Measurements from ENCODE around the gene FARS2. TPM values are rescaled to one million over a fixed set of nuclear protein-coding genes. Genes with fewer than 3 reads are reported as not detected.

The FARS2 gene
- total and polyA plus RNA-seq, 2 donors (not counting 1 experiment from before 2014, with no cell fraction given) = 33.0 to 35.5 TPM

DNA sequence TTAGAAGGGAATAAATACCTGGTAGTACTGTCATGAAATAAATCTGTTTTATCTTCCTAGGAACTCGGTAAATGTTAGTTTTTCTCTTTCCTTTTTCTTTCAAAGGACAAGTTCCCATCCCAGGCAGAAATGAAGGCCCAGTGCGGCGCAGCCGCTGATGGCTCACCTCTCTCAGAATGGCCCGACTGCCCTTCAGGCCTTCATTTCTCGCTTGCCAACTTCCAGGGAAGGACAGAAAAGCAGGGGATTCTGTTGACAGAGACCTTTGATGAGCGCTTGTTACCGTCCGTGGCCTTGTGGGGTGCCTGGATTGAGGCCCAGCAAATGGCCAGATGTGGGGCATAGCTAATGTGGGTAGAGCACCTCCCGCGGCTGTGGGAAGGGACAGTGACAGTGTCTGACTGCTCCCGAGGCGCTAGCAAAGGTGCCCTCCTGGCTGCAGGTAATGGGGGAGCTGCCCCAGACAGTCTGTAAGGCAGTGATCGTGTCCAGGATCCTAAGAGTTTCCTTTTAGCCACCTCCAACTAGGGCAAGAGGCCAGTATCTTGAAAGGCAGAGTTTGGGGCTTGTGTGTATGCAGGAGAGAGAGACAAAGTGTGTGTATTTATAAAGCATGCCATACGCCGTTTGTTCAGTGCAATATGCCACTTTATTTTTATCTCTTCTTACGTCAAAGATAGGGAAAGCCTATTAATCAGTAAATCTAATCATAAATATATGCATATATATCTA, 391.3 kb downstream of the FARS2 start:
- intact Hi-C loops (cut with micrococcal nuclease) = no loop called here
- no peak overlapping the region for H3K27ac Mint-ChIP-seq
- Histone ChIP-seq H3K4me2 (replicated peaks; ENCODE audit: low read depth, low read length, poor library complexity, severe bottlenecking) (no peak overlapping the region), H3K79me2 (ENCODE audit: control insufficient read depth, insufficient read depth, low read length) (no peaks in the 10 kb centered on the region), H3K4me3 (ENCODE audit: control extremely low read depth in 1 of 5, extremely low read depth in 1 of 5, insufficient read depth in 1 of 5, low read depth in 2 of 5, low read length in 4 of 5) (no peak overlapping the region), H4K20me1 (ENCODE audit: control insufficient read depth, insufficient read depth, low read length, poor library complexity, severe bottlenecking) (no peaks in the 10 kb centered on the region), H3K27ac (ENCODE audit: low read length in 2 of 2) (no peak overlapping the region), H3K9ac (ENCODE audit: low read length) (no peak overlapping the region), H3K36me3 (replicated peaks in 1 of 2; ENCODE audit: control extremely low read depth in 1 of 2, control insufficient read depth in 1 of 2, extremely low read depth in 1 of 2, insufficient read depth in 2 of 2, low read length in 1 of 2) (peaks cover 0 to 10% of the 10 kb centered on the region in 2 experiments), H3K4me1 (ENCODE audit: control insufficient read depth in 2 of 2, insufficient read depth in 2 of 2, low read length in 2 of 2) (peaks cover 2% of the 10 kb centered on the region in 2 donors), H3K9me3 (ENCODE audit: control extremely low read depth in 1 of 3, control insufficient read depth in 2 of 3, insufficient read depth in 1 of 3, low read length in 2 of 3) (no peaks in the 10 kb centered on the region), H2AFZ (ENCODE audit: insufficient read depth, low read depth, low read length, poor library complexity, severe bottlenecking) (no peak overlapping the region), H3K27me3 (replicated peaks in 1 of 4; ENCODE audit: control extremely low read depth in 1 of 4, control insufficient read depth in 3 of 4, insufficient read depth in 4 of 4, low read length in 3 of 4) (no peaks in the 10 kb centered on the region)
- ChIA-PET CTCF (no interaction called here), POLR2A (no interaction called here)
- no peak for ATAC-seq (ENCODE audit: low read depth)
- no peaks in the 10 kb centered on the region for H3K27me3 Mint-ChIP-seq
- H3K4me1 Mint-ChIP-seq = peaks cover 5% of the 10 kb centered on the region
- no peak for TF ChIP-seq EZH2 (IDR thresholded peaks at IDR 0.05; ENCODE audit: borderline replicate concordance, insufficient read depth, low read depth, low read length, poor library complexity, severe bottlenecking)
- TF ChIP-seq, protein P1, sequence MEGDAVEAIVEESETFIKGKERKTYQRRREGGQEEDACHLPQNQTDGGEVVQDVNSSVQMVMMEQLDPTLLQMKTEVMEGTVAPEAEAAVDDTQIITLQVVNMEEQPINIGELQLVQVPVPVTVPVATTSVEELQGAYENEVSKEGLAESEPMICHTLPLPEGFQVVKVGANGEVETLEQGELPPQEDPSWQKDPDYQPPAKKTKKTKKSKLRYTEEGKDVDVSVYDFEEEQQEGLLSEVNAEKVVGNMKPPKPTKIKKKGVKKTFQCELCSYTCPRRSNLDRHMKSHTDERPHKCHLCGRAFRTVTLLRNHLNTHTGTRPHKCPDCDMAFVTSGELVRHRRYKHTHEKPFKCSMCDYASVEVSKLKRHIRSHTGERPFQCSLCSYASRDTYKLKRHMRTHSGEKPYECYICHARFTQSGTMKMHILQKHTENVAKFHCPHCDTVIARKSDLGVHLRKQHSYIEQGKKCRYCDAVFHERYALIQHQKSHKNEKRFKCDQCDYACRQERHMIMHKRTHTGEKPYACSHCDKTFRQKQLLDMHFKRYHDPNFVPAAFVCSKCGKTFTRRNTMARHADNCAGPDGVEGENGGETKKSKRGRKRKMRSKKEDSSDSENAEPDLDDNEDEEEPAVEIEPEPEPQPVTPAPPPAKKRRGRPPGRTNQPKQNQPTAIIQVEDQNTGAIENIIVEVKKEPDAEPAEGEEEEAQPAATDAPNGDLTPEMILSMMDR (IDR thresholded peaks at IDR 0.05) = no peak
- no peak overlapping the region for H3K4me3 Mint-ChIP-seq
- WGBS (ENCODE audit: insufficient coverage) = 96% methylated on average over 7 of the region's 17 CpGs
- DNase-seq = no peak
- no peaks in the 10 kb centered on the region for H3K9me3 Mint-ChIP-seq (ENCODE audit: insufficient read depth)

DNA sequence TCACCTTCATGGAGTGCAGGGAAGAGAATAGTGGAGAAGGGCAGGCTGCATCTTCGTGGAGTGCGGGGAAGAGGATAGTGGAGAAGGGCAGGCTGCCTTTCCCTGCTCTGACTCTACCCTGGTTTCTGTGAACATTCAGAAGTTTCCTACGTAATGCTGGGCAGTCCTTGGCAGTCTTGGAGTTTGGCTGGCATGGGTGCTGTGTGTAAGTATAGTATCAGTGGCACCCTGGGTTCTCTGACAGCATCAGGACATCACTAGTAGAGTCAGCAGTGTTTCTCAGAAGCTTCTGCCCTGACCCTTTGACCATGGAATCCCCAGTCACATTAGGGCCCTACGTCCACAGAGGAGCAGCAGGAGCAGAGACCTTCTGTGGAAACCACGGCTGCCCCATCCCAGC, 392.5 kb downstream of the FARS2 start:
- CTCF ChIA-PET = no interaction called here

More for the DNA sequence above, 392.5 kb downstream of the FARS2 start:
- Mint-ChIP-seq H3K27me3 (no peaks in the 10 kb centered on the region), H3K4me1 (no peaks in the 10 kb centered on the region), H3K27ac (no peak overlapping the region), H3K9me3 (ENCODE audit: insufficient read depth) (no peaks in the 10 kb centered on the region), H3K4me3 (no peak overlapping the region)
- no peaks in the 10 kb centered on the region for H3K79me2 ChIP-seq (ENCODE audit: control insufficient read depth, insufficient read depth, low read length)
- no peak overlapping the region for H2AFZ ChIP-seq (ENCODE audit: insufficient read depth, low read depth, low read length, poor library complexity, severe bottlenecking)
- peaks cover 0 to 10% of the 10 kb centered on the region in 2 experiments for H3K36me3 ChIP-seq (replicated peaks in 1 of 2; ENCODE audit: control extremely low read depth in 1 of 2, control insufficient read depth in 1 of 2, extremely low read depth in 1 of 2, insufficient read depth in 2 of 2, low read length in 1 of 2)
- intact Hi-C loops (cut with micrococcal nuclease) = no loop called here
- H4K20me1 ChIP-seq (ENCODE audit: control insufficient read depth, insufficient read depth, low read length, poor library complexity, severe bottlenecking) = no peaks in the 10 kb centered on the region
- POLR2A ChIA-PET = no interaction called here
- no peaks in the 10 kb centered on the region for H3K27me3 ChIP-seq (replicated peaks in 1 of 4; ENCODE audit: control extremely low read depth in 1 of 4, control insufficient read depth in 3 of 4, insufficient read depth in 4 of 4, low read length in 3 of 4)
- 100% methylated on average over 3 of the region's 5 CpGs for WGBS (ENCODE audit: insufficient coverage)
- no peak overlapping the region for H3K9ac ChIP-seq (ENCODE audit: low read length)
- no peak overlapping the region for H3K4me3 ChIP-seq (ENCODE audit: control extremely low read depth in 1 of 5, extremely low read depth in 1 of 5, insufficient read depth in 1 of 5, low read depth in 2 of 5, low read length in 4 of 5)
- no peak for TF ChIP-seq EZH2 (IDR thresholded peaks at IDR 0.05; ENCODE audit: borderline replicate concordance, insufficient read depth, low read depth, low read length, poor library complexity, severe bottlenecking)
- TF ChIP-seq, protein P1 (IDR thresholded peaks at IDR 0.05) = no peak
- H3K4me2 ChIP-seq (replicated peaks; ENCODE audit: low read depth, low read length, poor library complexity, severe bottlenecking) = no peak overlapping the region
- no peaks in the 10 kb centered on the region for H3K4me1 ChIP-seq (ENCODE audit: control insufficient read depth in 2 of 2, insufficient read depth in 2 of 2, low read length in 2 of 2)
- no peak for ATAC-seq (ENCODE audit: low read depth)
- DNase-seq = no peak
- H3K9me3 ChIP-seq (ENCODE audit: control extremely low read depth in 1 of 3, control insufficient read depth in 2 of 3, insufficient read depth in 1 of 3, low read length in 2 of 3) = no peaks in the 10 kb centered on the region
- H3K27ac ChIP-seq (ENCODE audit: low read length in 2 of 2) = no peak overlapping the region
